ENCODE measurements around the gene ELAC1.
A peak's percentile ranks its signal among the peaks of the same experiment; 100 is the strongest.

Gene ELAC1

GRCh38 chr18:51013259-51013658 is 45.4 kb downstream of the ELAC1 start:
- no peak for DNase-seq (ENCODE audit: low read depth in 4 of 4, low spot score in 1 of 4)

GRCh38 chr18:51017140-51017879 is 49.5 kb downstream of the ELAC1 start:
- no peak for DNase-seq (ENCODE audit: low read depth in 4 of 4, low spot score in 1 of 4)

DNA sequence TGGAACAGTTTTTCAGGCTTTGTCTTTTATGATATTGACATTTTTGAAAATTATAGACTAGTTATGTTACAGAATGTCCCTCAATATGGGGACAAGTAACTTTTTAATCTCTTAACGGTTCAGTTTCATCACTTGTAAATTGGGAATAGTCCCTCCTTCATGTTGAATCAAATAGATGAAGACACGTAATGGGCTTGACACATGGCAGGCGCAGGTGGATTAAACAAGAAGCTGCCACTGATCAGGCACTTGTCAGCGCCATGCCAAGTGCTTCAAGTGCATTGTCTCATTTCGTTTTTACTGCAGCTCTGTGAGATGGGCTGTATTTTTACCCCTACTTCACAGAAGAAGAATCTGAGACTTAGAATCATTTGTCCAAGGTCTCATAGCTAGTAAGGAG is 52.7 kb downstream of the ELAC1 start:
- DNase-seq (ENCODE audit: low read depth in 4 of 4, low spot score in 1 of 4) = no peak

GRCh38 chr18:51021226-51021965 is 53.6 kb downstream of the ELAC1 start:
- no peak for DNase-seq (ENCODE audit: low read depth in 4 of 4, low spot score in 1 of 4)

- no peak for DNase-seq (ENCODE audit: low read depth in 4 of 4, low spot score in 1 of 4)
Measured at GRCh38 chr18:51025512-51025911, 57.7 kb downstream of the ELAC1 start.

DNA sequence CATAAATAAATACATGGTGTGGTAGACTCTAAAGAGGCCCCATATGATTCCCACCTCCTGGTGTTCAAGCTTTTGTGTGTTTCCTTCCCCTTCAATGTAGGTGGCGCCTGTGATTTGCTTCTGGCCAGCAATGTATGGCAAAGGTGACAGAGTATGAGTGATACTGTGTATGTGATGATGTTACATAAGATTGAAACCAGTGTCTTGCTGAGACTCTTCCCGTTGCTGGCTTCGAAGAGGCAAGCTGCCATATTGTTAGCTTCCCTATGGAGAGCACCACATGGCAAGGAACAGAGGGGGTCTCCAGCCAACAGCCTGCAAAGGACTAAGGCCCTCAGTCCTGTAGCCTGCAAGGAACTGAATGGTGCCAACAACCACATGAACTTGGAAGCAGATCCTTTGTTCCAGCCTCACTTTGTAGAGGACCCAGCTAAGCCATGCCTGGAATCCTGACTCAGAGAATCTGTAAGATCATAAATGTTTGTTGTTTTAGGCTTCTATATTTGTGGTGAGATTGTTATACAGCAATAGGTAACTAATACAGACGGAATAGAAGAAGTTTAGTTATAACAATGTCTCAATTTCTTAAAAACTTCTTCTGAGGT is 60.5 kb downstream of the ELAC1 start:
- no peak for DNase-seq (ENCODE audit: low read depth in 4 of 4, low spot score in 1 of 4)

GRCh38 chr18:51029378-51029693 is 61.5 kb downstream of the ELAC1 start:
- no peak for DNase-seq (ENCODE audit: low read depth in 4 of 4, low spot score in 1 of 4)

DNA sequence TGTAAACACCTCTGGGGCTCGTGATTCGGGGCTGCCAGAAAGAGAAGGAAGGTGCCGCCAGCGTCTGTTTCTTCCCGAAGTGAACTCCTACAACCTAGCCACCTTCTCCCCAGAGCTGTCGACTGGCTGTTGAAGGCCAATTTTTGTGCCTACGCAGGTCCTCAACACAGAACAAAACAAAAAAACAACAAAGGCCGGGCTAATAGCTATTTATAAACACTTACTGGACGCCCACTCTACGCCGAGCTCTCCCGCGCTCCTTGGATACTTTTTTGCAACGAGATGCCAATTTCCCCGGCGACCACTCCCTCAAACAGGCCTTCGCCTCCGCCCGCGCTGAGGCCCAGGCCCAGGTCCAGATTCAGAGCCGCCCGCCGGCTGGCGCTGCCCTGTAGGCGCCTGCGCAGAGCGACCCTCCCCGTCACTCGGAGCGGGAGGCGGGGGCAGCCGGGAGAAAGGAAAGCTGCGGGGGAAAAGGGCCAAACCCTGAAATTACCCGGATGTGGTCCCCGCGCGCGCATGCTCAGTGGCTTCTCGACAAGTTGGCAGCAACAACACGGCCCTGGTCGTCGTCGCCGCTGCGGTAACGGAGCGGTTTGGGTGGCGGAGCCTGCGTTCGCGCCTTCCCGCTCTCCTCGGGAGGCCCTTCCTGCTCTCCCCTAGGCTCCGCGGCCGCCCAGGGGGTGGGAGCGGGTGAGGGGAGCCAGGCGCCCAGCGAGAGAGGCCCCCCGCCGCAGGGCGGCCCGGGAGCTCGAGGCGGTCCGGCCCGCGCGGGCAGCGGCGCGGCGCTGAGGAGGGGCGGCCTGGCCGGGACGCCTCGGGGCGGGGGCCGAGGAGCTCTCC is 62.1 kb downstream of the ELAC1 start, which contains the start of gene SMAD4:
Gene SMAD4 (plus strand): TSS at position 520 of the 843 bp plus-strand sequence. CDS start 16,834 bp downstream, outside the sequence.
- DNase-seq (ENCODE audit: low read depth in 4 of 4, low spot score in 1 of 4) = peak; percentile 96 to 99 (median 98)

- DNase-seq (ENCODE audit: low read depth in 4 of 4, low spot score in 1 of 4) = peak in 3 of 4 experiments; percentile 38 to 58 (median 55)
Measured at GRCh38 chr18:51030537-51031258, 62.9 kb downstream of the ELAC1 start.

GRCh38 chr18:51032193-51032592 is 64.4 kb downstream of the ELAC1 start:
- no peak for DNase-seq (ENCODE audit: low read depth in 4 of 4, low spot score in 1 of 4)

DNA sequence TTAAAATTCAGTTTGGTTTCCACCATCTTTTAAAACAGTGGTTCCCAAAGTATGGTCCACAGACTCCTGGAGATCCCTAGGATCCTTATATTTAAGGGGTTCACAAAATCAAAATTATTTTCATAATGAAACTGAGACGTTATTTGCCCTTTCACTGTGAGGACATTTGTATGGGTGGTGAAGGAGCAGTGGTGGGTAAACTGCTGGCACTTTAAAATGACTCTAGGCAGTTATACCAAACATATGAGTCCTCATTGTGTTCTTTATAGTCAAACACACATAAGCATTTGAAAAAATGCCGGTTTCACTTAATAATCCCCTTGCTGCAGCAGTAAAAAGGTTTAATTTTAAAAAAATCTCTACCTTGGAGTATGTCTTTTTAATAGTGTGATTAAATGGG is 69.4 kb downstream of the ELAC1 start:
- no peak for DNase-seq (ENCODE audit: low read depth in 4 of 4, low spot score in 1 of 4)

Measured in stimulated activated CD4-positive, alpha-beta T cell treated with anti-CD3 and anti-CD28 coated beads, Interleukin-1b, Interleukin-23, amount 100 ng/mL, for 24 hours (primary cell).